ENCODE data around the gene GJB2. TPM values are rescaled to one million over a fixed set of nuclear protein-coding genes. Genes with fewer than 3 reads are reported as not detected.

GJB2 gene
- total RNA-seq, 1 donor from 2014 or later: 192 TPM

- no peak for DNase-seq (ENCODE audit: low read depth)
- TF ChIP-seq, protein P1, sequence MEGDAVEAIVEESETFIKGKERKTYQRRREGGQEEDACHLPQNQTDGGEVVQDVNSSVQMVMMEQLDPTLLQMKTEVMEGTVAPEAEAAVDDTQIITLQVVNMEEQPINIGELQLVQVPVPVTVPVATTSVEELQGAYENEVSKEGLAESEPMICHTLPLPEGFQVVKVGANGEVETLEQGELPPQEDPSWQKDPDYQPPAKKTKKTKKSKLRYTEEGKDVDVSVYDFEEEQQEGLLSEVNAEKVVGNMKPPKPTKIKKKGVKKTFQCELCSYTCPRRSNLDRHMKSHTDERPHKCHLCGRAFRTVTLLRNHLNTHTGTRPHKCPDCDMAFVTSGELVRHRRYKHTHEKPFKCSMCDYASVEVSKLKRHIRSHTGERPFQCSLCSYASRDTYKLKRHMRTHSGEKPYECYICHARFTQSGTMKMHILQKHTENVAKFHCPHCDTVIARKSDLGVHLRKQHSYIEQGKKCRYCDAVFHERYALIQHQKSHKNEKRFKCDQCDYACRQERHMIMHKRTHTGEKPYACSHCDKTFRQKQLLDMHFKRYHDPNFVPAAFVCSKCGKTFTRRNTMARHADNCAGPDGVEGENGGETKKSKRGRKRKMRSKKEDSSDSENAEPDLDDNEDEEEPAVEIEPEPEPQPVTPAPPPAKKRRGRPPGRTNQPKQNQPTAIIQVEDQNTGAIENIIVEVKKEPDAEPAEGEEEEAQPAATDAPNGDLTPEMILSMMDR (IDR thresholded peaks at IDR 0.05; ENCODE audit: insufficient read depth, low read length, severe bottlenecking): no peak
- H3K27me3 ChIP-seq (ENCODE audit: control insufficient read depth, insufficient read depth, low read length): no peaks in the 10 kb centered on the region
- no peak for FAIRE-seq
- H3K4me3 ChIP-seq (ENCODE audit: low read depth, low read length): no peak overlapping the region
- H3K36me3 ChIP-seq (ENCODE audit: control insufficient read depth, insufficient read depth, low read length): peaks cover 7% of the 10 kb centered on the region
Observed at GRCh38 chr13:20219577-20219976, 26.8 kb upstream of the GJB2 start.

DNA sequence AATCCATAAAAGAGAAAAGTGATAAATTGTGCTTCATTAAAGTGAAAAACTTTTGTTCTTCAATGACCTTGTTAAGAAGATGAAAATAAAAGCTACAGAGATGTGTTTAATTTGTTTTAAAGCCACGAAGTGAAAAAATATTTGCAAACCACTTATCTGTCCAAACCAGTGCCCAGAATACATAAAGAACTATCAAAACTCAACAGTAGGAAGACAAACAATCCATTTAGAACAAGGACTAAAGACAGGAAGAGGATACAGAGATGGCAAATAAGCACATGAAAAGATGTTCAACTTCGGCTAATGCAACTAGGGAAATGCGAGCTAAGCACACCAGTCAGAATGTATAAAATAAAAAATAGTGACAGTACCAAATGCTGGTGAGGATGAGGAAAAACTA lies 24.4 kb upstream of the GJB2 start:
- H3K36me3 ChIP-seq (ENCODE audit: control insufficient read depth, insufficient read depth, low read length): no peaks in the 10 kb centered on the region
- no peaks in the 10 kb centered on the region for H3K27me3 ChIP-seq (ENCODE audit: control insufficient read depth, insufficient read depth, low read length)
- FAIRE-seq (no peak), DNase-seq (ENCODE audit: low read depth) (no peak)
- no peak overlapping the region for H3K4me3 ChIP-seq (ENCODE audit: low read depth, low read length)
- TF ChIP-seq, protein P1 (IDR thresholded peaks at IDR 0.05; ENCODE audit: insufficient read depth, low read length, severe bottlenecking): no peak

DNA sequence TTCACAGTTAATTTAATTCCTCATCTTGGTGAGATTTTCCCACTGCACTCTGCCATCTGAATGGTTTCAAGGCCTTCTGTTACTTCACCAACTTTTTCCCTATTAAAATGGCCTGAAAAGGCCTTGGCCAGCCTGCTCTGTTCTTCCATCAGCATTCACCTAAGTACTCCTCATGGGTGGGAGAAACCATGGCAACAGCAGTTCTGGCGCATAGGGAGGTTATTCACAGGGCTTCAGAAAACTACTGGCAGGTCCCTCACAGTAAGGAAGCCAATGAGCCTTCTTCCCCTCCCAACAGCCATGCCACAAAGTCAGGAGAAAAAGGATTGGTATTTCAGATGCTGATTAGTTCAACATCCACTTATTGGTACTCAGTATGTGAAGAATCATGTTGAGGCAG lies 17.2 kb upstream of the GJB2 start:
- peak; percentile 79 for FAIRE-seq
- TF ChIP-seq, protein P1 (IDR thresholded peaks at IDR 0.05; ENCODE audit: insufficient read depth, low read length, severe bottlenecking): no peak
- Histone ChIP-seq H3K27me3 (ENCODE audit: control insufficient read depth, insufficient read depth, low read length) (no peaks in the 10 kb centered on the region), H3K36me3 (ENCODE audit: control insufficient read depth, insufficient read depth, low read length) (no peaks in the 10 kb centered on the region), H3K4me3 (ENCODE audit: low read depth, low read length) (no peak overlapping the region)
- DNase-seq (ENCODE audit: low read depth): no peak

DNA sequence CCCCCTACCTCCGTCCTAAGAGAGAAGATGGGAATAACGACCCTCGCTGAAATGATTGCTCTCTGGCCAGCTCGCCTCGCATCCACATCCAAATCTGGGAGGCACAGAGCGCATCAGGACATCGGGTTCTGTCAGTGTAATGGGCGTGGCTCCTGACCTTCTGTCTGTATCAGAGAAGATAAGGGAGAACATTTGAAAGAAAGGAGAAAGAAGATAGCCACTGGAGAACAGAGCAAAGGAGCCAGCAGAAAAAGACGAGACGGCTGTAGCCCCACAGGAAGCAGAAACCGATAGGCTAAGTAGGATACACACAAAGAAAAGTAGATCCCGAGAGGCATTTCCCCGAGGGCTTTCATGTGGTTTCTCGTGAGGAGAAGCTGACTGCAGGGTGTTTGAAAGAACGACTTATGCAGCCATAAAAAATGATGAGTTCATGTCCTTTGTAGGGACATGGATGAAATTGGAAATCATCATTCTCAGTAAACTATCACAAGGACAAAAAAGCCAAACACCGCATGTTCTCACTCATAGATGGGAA lies 14.0 kb upstream of the GJB2 start:
- H3K27me3 ChIP-seq (ENCODE audit: control insufficient read depth, insufficient read depth, low read length): no peaks in the 10 kb centered on the region
- DNase-seq (ENCODE audit: low read depth) (no peak), FAIRE-seq (no peak)
- TF ChIP-seq, protein P1 (IDR thresholded peaks at IDR 0.05; ENCODE audit: insufficient read depth, low read length, severe bottlenecking): no peak
- no peaks in the 10 kb centered on the region for H3K36me3 ChIP-seq (ENCODE audit: control insufficient read depth, insufficient read depth, low read length)
- H3K4me3 ChIP-seq (ENCODE audit: low read depth, low read length): no peak overlapping the region

DNA sequence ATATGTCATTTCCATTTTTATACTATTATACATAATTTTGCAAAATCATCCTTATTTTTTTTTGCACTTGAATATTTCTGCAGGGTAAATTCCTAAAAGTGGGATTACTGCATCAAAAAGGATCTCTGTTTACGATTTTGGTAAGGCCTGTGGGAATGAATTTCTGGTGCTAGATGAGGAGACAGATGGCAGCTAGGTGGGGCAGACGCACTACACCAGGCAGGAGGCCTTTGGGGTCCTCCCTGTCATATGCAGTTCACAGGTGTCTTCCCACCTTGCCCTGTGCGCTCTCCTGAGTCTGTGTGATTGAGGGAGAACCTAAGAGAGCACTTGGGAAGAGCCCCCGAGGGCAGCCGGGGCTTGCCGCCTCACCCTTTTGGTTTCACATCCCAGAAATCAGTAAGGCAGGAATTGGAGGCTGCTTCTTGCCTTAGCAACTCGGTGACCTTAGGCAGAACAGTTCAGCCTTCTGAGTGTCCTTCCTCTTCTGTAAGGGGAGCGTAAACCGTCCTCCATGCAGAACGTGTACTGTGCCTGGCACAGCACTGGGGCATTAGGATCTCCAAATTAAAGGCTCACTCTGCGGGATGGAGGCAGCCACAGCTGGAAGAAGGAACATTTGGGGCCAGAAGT lies 13.4 kb upstream of the GJB2 start:
- Histone ChIP-seq H3K36me3 (ENCODE audit: control insufficient read depth, insufficient read depth, low read length) (no peaks in the 10 kb centered on the region), H3K27me3 (ENCODE audit: control insufficient read depth, insufficient read depth, low read length) (no peaks in the 10 kb centered on the region), H3K4me3 (ENCODE audit: low read depth, low read length) (no peak overlapping the region)
- TF ChIP-seq, protein P1 (IDR thresholded peaks at IDR 0.05; ENCODE audit: insufficient read depth, low read length, severe bottlenecking): no peak
- FAIRE-seq (no peak), DNase-seq (ENCODE audit: low read depth) (no peak)

DNA sequence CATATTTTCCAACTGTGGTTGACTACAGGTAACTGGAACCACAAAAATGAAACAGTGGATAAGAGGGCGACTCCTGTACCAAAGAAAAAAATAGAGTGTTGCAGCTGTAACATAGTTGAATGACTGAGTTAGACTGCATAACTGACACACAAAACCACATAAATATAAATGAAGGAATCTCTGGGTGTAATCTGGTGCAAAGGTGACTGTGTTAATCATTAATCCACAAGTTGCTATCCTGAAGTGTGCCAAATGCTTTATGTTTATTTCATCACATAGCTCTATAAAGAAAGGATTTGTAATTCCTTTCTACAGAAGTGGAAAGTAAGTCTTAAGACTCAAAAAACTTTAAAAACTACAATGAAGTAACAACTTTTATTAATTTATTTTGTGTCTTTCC lies 6.0 kb upstream of the GJB2 start:
- Histone ChIP-seq H3K36me3 (ENCODE audit: control insufficient read depth, insufficient read depth, low read length) (no peaks in the 10 kb centered on the region), H3K27me3 (ENCODE audit: control insufficient read depth, insufficient read depth, low read length) (no peaks in the 10 kb centered on the region), H3K4me3 (ENCODE audit: low read depth, low read length) (no peak overlapping the region)
- FAIRE-seq (no peak), DNase-seq (ENCODE audit: low read depth) (peak; percentile 63)
- TF ChIP-seq, protein P1 (IDR thresholded peaks at IDR 0.05; ENCODE audit: insufficient read depth, low read length, severe bottlenecking): no peak

All from bronchial epithelial cell (primary cell).